ENCODE measurements around the gene PRR5. TPM values are rescaled to one million over a fixed set of nuclear protein-coding genes. Genes with fewer than 3 reads are reported as not detected.

PRR5 gene
- total RNA-seq, 1 experiment from 2014 or later, result 11.8 TPM

- no peak overlapping the region for H2BK20ac ChIP-seq (ENCODE audit: low read depth, low read length, poor library complexity, severe bottlenecking)
- H3K4me3 Mint-ChIP-seq, result no peak overlapping the region
- H3K9me3 ChIP-seq (ENCODE audit: control insufficient read depth, low read depth, low read length), result no peaks in the 10 kb centered on the region
- H4K5ac ChIP-seq (ENCODE audit: insufficient read length, low read depth, low read length), result no peak overlapping the region
- H3T11ph ChIP-seq (ENCODE audit: low read length), result no peak overlapping the region
- peaks cover 17 to 34% (median 34%) of the 10 kb centered on the region in 3 experiments for H3K36me3 Mint-ChIP-seq (ENCODE audit: insufficient read depth in 1 of 3, low read depth in 3 of 3)
- H3K27me3 Mint-ChIP-seq (ENCODE audit: low read depth), result no peaks in the 10 kb centered on the region
- H3K14ac ChIP-seq (ENCODE audit: insufficient read depth, low read length), result no peak overlapping the region
- peaks cover 11 to 25% of the 10 kb centered on the region in 2 experiments for H3K4me1 Mint-ChIP-seq
- no peak overlapping the region for H3K27ac ChIP-seq (ENCODE audit: insufficient read length, low read depth, low read length)
- H2BK5ac ChIP-seq (ENCODE audit: insufficient read length, low read length), result no peak overlapping the region
- H2BK15ac ChIP-seq (ENCODE audit: low read depth, low read length), result no peak overlapping the region
- H2BK12ac ChIP-seq (ENCODE audit: insufficient read length, low read depth, low read length), result no peak overlapping the region
- H3K4ac ChIP-seq (ENCODE audit: low read depth, low read length), result no peak overlapping the region
- H3K79me2 ChIP-seq (ENCODE audit: insufficient read depth, low read length), result no peaks in the 10 kb centered on the region; the same call in 1 of the 2 replicates
- no peak for DNase-seq
- H4K91ac ChIP-seq (ENCODE audit: insufficient read length, low read depth, low read length), result no peak overlapping the region
- H3K27ac Mint-ChIP-seq, result peak overlapping the region in 1 of 3 experiments; percentile 89; a peak in 2 of 7 replicates
- H3K27me3 ChIP-seq (ENCODE audit: insufficient read depth, low read length), result no peaks in the 10 kb centered on the region
- no peak overlapping the region for H4K8ac ChIP-seq (replicated peaks; ENCODE audit: insufficient read length, low read depth, low read length)
- H3K9ac ChIP-seq (ENCODE audit: extremely low read depth, insufficient read length, low read length), result no peak overlapping the region
- no peaks in the 10 kb centered on the region for H3K23me2 ChIP-seq (ENCODE audit: insufficient read length, low read depth, low read length, poor library complexity, severe bottlenecking)
- TF ChIP-seq CTCF (conservative IDR thresholded peaks at IDR 0.05), result no peak
- H3K18ac ChIP-seq (ENCODE audit: insufficient read length, low read depth, low read length), result no peak overlapping the region
- H3K4me2 ChIP-seq (ENCODE audit: insufficient read depth, insufficient read length, low read length), result no peak overlapping the region
- H2AK5ac ChIP-seq (ENCODE audit: insufficient read length, low read length), result no peak overlapping the region
- no peaks in the 10 kb centered on the region for H3K4me1 ChIP-seq (ENCODE audit: insufficient read depth, low read length)
- H3K56ac ChIP-seq (ENCODE audit: insufficient read length, low read depth, low read length), result no peak overlapping the region
- no peak overlapping the region for H2BK120ac ChIP-seq (ENCODE audit: low read depth, low read length, poor library complexity, severe bottlenecking)
- no CpG with 5 or more reads among the region's 23 CpGs for WGBS (ENCODE audit: extremely low coverage, insufficient read length, low lambda C conversion rate)
- no peaks in the 10 kb centered on the region for H4K20me1 ChIP-seq (ENCODE audit: control insufficient read depth, insufficient read depth, insufficient read length)
- peaks cover 2% of the 10 kb centered on the region for H3K79me1 ChIP-seq (ENCODE audit: insufficient read depth, low read depth, low read length, poor library complexity, severe bottlenecking)
- H2AFZ ChIP-seq (ENCODE audit: low read length), result no peak overlapping the region
- no peak overlapping the region for H3K23ac ChIP-seq (ENCODE audit: insufficient read length, low read depth, low read length)
- peaks cover 0 to 2% of the 10 kb centered on the region in 2 experiments; a peak in 2 of 5 replicates for H3K9me3 Mint-ChIP-seq
These were observed 84.1 kb downstream of the PRR5 start for GRCh38 chr22:44786136-44786535.
